T-helper 2 cell treated with Interferon-gamma antibody and Interleukin-4, amounts not matched to agents 5 μg/mL and 100 μg/mL, for 36 hours (primary cell): ENCODE results near the gene KIAA0408.
A peak's percentile ranks its signal among the peaks of the same experiment; 100 is the strongest.

Experiments
- DNase-seq: peaks from one replicate; pipeline ENCODE4 v3.0.0; 2021; ENCODE audit warnings: low spot score
- H3K27ac Mint-ChIP-seq: one replicate; pipeline ENCODE4 v1.8.0; 2021; ENCODE audit warnings: mild to moderate bottlenecking, mixed read lengths
- H3K27me3 Mint-ChIP-seq: one replicate; pipeline ENCODE4 v1.8.0; 2021; ENCODE audit warnings: low read depth, mixed read lengths
- H3K36me3 Mint-ChIP-seq: one replicate; pipeline ENCODE4 v1.8.0; 2021; ENCODE audit warnings: low read depth, mixed read lengths
- H3K4me1 Mint-ChIP-seq: one replicate; pipeline ENCODE4 v1.8.0; 2021; ENCODE audit warnings: low read depth, mixed read lengths
- H3K4me3 Mint-ChIP-seq: one replicate; pipeline ENCODE4 v1.8.0; 2022; ENCODE audit warnings: mild to moderate bottlenecking, moderate library complexity, mixed read lengths
- H3K9me3 Mint-ChIP-seq: one replicate; pipeline ENCODE4 v1.8.0; 2021; ENCODE audit warnings: mixed read lengths

Gene KIAA0408

GRCh38 chr6:127459231-127459641, at the start of gene KIAA0408:
KIAA0408 (minus strand) TSS chr6:127459389; CDS start chr6:127453981, 5,408 bp downstream.
- Mint-ChIP-seq H3K27me3 (peaks cover 2% of the 10 kb centered on the region), H3K27ac (no peak within 1 kb of the TSS), H3K36me3 (peaks cover 1% of the 10 kb centered on the region), H3K4me3 (peak within 1 kb of the TSS; percentile 48), H3K4me1 (peaks cover 42% of the 10 kb centered on the region), H3K9me3 (no peaks in the 10 kb centered on the region)
- DNase-seq, result no peak

GRCh38 chr6:127506894-127507293, 47.7 kb upstream of the KIAA0408 start:
- no peaks in the 10 kb centered on the region for H3K27me3 Mint-ChIP-seq
- peaks cover 4% of the 10 kb centered on the region for H3K9me3 Mint-ChIP-seq
- peaks cover 29% of the 10 kb centered on the region for H3K36me3 Mint-ChIP-seq
- H3K4me1 Mint-ChIP-seq, result no peaks in the 10 kb centered on the region
- H3K27ac Mint-ChIP-seq, result no peak overlapping the region
- no peak overlapping the region for H3K4me3 Mint-ChIP-seq
- DNase-seq, result no peak

GRCh38 chr6:127503022-127503421, 43.8 kb upstream of the KIAA0408 start:
- Mint-ChIP-seq H3K4me3 (no peak overlapping the region), H3K36me3 (peaks cover 7% of the 10 kb centered on the region), H3K27ac (no peak overlapping the region), H3K4me1 (no peaks in the 10 kb centered on the region), H3K9me3 (peaks cover 4% of the 10 kb centered on the region), H3K27me3 (no peaks in the 10 kb centered on the region)
- no peak for DNase-seq

DNA sequence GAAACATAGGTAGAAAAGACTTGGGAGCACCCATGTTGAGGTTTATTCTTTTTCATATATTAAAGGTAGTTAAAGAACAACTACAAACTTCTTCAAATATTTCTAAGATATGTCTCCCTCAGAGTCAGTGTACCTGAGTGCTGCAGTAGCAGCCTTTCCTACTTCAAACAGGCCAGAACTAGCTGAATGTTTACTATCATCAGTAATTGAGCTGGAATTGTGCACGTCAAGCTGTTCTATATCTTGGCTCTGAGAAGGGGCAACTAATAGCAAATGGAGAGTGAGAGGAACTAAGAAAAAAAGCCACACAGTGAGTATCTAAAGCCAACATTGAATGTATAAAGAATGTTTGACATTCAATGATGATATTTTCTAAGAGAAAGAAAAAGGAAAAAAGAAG, 38.2 kb upstream of the KIAA0408 start:
- DNase-seq, result no peak
- Mint-ChIP-seq H3K9me3 (no peaks in the 10 kb centered on the region), H3K27ac (no peak overlapping the region), H3K27me3 (peaks cover 3% of the 10 kb centered on the region), H3K36me3 (peaks cover 15% of the 10 kb centered on the region), H3K4me1 (peaks cover 12% of the 10 kb centered on the region), H3K4me3 (no peak overlapping the region)

DNA sequence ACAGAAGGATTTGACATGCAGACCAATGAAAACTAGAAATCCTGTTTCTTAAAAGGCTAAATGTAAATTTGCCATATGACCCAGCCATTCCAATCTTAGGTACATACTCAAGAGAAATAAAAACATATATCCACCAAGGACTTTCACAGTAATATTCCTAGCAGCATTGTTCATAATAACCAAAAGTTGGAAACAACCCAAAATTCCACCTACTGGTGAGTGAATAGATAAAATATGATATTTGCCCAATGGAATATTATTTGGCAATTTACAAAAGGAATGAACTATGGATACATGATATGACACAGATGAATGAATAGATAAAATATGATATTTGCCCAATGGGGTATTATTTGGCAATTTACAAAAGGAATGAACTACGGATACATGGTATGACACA, 37.3 kb upstream of the KIAA0408 start:
- Mint-ChIP-seq H3K27ac (no peak overlapping the region), H3K36me3 (peaks cover 20% of the 10 kb centered on the region), H3K4me1 (peaks cover 12% of the 10 kb centered on the region), H3K9me3 (peaks cover 4% of the 10 kb centered on the region), H3K4me3 (no peak overlapping the region), H3K27me3 (peaks cover 3% of the 10 kb centered on the region)
- DNase-seq, result no peak

- H3K4me1 Mint-ChIP-seq, result peaks cover 20% of the 10 kb centered on the region
- peak overlapping the region; percentile 15 for H3K27ac Mint-ChIP-seq
- peaks cover 3% of the 10 kb centered on the region for H3K27me3 Mint-ChIP-seq
- no peak for DNase-seq
- peaks cover 38% of the 10 kb centered on the region for H3K36me3 Mint-ChIP-seq
- H3K9me3 Mint-ChIP-seq, result peaks cover 11% of the 10 kb centered on the region
- peak overlapping the region; percentile 5 for H3K4me3 Mint-ChIP-seq
Observed at GRCh38 chr6:127494240-127494767, 35.1 kb upstream of the KIAA0408 start.

DNA sequence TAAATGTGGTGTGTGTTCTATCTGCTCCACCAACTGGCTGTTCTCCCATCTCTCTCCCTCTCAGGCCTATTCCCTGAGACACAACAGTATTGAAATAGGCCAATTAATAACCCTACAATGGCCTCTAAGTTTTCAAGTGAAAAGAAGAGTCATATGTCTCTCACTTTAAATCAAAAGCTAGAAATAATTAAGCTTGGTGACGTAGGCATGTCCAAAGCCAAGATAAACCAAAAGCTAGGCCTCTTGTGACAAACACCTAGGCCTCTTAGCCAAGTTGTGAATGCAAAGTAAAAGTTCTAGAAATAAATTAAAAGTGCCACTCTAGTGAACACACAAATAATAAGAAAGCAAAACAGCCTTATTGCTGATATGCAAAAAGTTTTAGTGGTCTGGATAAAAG, 30.1 kb upstream of the KIAA0408 start:
- no peak overlapping the region for H3K27ac Mint-ChIP-seq
- peaks cover 57% of the 10 kb centered on the region for H3K36me3 Mint-ChIP-seq
- H3K27me3 Mint-ChIP-seq, result no peaks in the 10 kb centered on the region
- DNase-seq, result no peak
- H3K9me3 Mint-ChIP-seq, result peaks cover 24% of the 10 kb centered on the region
- H3K4me1 Mint-ChIP-seq, result peaks cover 31% of the 10 kb centered on the region
- no peak overlapping the region for H3K4me3 Mint-ChIP-seq

DNA sequence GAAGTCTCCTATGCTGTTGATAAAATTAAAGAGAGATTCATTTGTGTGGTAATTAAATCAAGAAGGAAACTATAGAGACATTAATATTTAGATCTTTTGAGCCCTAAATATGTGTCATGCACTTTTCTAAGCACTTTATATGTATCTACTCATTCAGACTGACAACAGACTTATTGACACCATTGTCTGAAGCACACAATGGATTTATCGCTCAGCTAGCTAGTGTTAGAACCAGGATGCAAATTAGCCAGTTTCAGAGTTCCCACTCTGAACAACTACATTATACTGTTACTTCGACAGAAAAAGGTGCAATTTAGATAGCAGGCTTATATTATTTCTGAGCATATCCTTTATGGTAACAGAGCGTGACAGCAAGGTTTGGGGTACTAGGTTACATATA, 27.7 kb upstream of the KIAA0408 start:
- H3K4me3 Mint-ChIP-seq, result no peak overlapping the region
- peaks cover 61% of the 10 kb centered on the region for H3K36me3 Mint-ChIP-seq
- no peaks in the 10 kb centered on the region for H3K27me3 Mint-ChIP-seq
- H3K4me1 Mint-ChIP-seq, result peaks cover 39% of the 10 kb centered on the region
- no peak overlapping the region for H3K27ac Mint-ChIP-seq
- no peak for DNase-seq
- H3K9me3 Mint-ChIP-seq, result peaks cover 21% of the 10 kb centered on the region

DNA sequence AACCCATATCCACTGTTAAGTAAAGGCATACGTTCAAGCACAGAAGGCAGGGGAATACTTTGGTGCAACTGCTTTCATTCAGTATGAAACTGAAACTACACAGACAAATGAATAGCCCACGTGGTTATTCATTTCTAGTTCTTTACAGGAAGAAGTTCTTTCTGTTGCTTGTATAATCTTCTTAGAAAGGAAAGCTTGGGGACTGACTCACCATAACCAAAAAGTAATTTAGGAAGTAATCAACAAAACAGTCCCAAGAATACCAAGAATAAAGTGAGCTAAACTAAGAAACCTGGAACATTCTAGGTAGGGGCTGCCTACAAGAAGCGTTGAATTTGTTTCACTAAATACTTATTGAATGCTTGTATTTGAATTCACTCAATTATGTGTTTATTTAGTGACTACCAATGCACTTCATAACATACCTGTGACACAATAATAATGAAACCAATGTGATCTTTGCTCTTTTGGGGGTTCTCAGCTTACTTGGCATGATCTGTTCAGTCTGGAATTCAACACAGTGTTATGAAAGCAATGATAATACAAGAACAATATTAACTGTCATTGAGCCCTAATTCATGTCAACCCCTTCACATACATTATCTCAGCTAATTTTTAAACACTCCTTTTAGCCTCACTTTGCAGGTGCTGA, 25.1 kb upstream of the KIAA0408 start:
- H3K4me3 Mint-ChIP-seq, result peak overlapping the region; percentile 74
- peaks cover 32% of the 10 kb centered on the region for H3K4me1 Mint-ChIP-seq
- peaks cover 52% of the 10 kb centered on the region for H3K36me3 Mint-ChIP-seq
- DNase-seq, result no peak
- H3K27me3 Mint-ChIP-seq, result no peaks in the 10 kb centered on the region
- peak overlapping the region; percentile 74 for H3K27ac Mint-ChIP-seq
- peaks cover 13% of the 10 kb centered on the region for H3K9me3 Mint-ChIP-seq

DNA sequence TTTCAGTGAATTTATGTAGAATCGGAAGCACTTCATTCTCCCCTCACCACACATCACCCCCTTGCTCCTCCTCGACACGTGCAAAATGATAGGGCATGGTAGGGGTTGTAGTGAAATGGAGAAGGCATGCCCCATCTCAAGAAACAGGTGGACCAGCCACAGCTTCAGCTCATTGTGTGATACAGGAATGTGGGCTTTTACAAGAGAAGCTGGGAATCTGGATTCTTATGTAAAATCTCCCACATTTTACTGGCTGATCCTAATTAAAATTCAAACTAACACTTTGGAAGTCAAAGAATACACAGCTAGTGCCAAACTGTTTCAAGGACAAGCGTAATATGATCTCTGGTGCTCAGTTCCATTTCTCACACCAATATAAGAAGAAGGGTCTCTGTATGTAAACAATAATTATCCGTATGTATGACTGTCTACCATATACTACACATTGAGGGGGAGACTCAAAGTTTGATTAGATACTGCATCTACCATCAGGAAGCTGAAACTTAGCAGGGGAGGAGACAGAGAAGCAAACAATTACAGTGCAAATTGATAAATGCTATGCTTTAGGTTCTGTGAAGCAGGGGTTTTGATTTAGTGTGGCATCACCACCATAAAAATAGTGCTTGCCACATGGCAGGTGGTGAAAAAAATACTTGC, 24.3 kb upstream of the KIAA0408 start:
- no peak for DNase-seq
- peak overlapping the region; percentile 74 for H3K4me3 Mint-ChIP-seq
- peaks cover 29% of the 10 kb centered on the region for H3K4me1 Mint-ChIP-seq
- peaks cover 13% of the 10 kb centered on the region for H3K9me3 Mint-ChIP-seq
- H3K27ac Mint-ChIP-seq, result peak overlapping the region; percentile 74
- no peaks in the 10 kb centered on the region for H3K27me3 Mint-ChIP-seq
- peaks cover 51% of the 10 kb centered on the region for H3K36me3 Mint-ChIP-seq

DNA sequence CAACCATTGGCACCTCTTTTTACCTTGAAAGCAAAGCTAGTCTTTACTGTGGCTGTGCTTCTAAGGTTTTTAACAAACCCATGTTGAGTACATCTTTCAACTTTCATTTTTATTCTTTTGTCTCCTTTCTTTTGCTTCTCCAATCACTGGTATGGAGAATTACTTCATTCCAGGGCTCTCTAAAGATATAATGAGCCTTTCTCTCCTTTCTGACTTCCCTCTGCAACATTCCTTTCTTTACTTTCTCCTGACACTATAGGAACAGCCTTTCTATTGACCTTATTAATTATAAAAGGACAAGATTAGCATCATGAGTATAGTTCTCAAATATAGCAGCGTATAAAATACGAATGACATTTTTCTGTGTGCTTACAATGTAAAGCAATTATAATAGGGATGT, 23.1 kb upstream of the KIAA0408 start:
- Mint-ChIP-seq H3K4me1 (peaks cover 29% of the 10 kb centered on the region), H3K9me3 (peaks cover 9% of the 10 kb centered on the region), H3K4me3 (no peak overlapping the region), H3K27ac (no peak overlapping the region), H3K27me3 (no peaks in the 10 kb centered on the region), H3K36me3 (peaks cover 53% of the 10 kb centered on the region)
- no peak for DNase-seq

GRCh38 chr6:127481628-127482027, 22.4 kb upstream of the KIAA0408 start:
- Mint-ChIP-seq H3K4me3 (no peak overlapping the region), H3K9me3 (peaks cover 9% of the 10 kb centered on the region), H3K4me1 (peaks cover 29% of the 10 kb centered on the region), H3K36me3 (peaks cover 46% of the 10 kb centered on the region), H3K27me3 (no peaks in the 10 kb centered on the region), H3K27ac (no peak overlapping the region)
- no peak for DNase-seq

DNA sequence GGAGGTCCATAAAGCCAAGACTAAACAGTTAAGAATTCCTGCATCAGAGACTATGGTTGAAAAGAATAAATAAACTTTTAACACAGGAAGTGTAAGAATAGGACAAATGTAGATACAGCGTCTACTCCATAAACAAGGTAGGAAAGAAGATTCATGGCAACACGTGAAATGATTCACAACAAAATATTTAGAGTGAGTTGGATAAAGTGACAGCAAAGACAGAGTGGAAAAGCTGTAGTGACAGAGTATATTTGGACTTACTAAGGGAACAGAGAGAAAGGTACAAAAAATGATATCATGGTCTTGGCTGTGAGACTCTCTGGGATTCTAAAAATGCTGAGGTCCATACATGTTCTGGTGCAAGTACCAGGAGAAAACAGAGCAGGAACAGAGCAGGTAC, 21.9 kb upstream of the KIAA0408 start:
- DNase-seq, result no peak
- Mint-ChIP-seq H3K27ac (no peak overlapping the region), H3K36me3 (peaks cover 51% of the 10 kb centered on the region), H3K9me3 (peaks cover 9% of the 10 kb centered on the region), H3K27me3 (no peaks in the 10 kb centered on the region), H3K4me3 (no peak overlapping the region), H3K4me1 (peaks cover 29% of the 10 kb centered on the region)

- H3K4me3 Mint-ChIP-seq, result no peak overlapping the region
- no peaks in the 10 kb centered on the region for H3K9me3 Mint-ChIP-seq
- H3K27me3 Mint-ChIP-seq, result no peaks in the 10 kb centered on the region
- H3K27ac Mint-ChIP-seq, result no peak overlapping the region
- H3K36me3 Mint-ChIP-seq, result peaks cover 45% of the 10 kb centered on the region
- DNase-seq, result no peak
- peaks cover 5% of the 10 kb centered on the region for H3K4me1 Mint-ChIP-seq
Observed at GRCh38 chr6:127477658-127478057, 18.5 kb upstream of the KIAA0408 start.
